Colonic mucosa (tissue), 4 donors: ENCODE measurements around the gene TMEM174. TPM values are rescaled to one million over a fixed set of nuclear protein-coding genes. Genes with fewer than 3 reads are reported as not detected.

Source experiments
- DNase-seq: peaks from one replicate; pipeline ENCODE4 v3.0.0-alpha.2; 2020
- H3K27ac ChIP-seq: fragments of 200-600 bp; one replicate; pipeline ENCODE4 v1.8.0; 2021
- H3K27me3 ChIP-seq: fragments of 200-600 bp; one replicate; pipeline ENCODE4 v1.8.0; 2021
- H3K36me3 ChIP-seq: fragments of 200-600 bp; one replicate; pipeline ENCODE4 v1.8.0; 2021
- H3K4me1 ChIP-seq: fragments of 200-600 bp; one replicate; pipeline ENCODE4 v1.8.0; 2021; ENCODE audit warnings: mild to moderate bottlenecking
- H3K4me3 ChIP-seq: fragments of 200-600 bp; one replicate; pipeline ENCODE4 v1.8.0; 2021
- H3K9ac ChIP-seq, 2 donors: one replicate each; pipeline ENCODE4 v1.7.0; 2013; ENCODE audit warnings: control low read depth in 2 of 2, low read depth in 2 of 2, low read length in 2 of 2
- H3K9me3 ChIP-seq: fragments of 200-600 bp; one replicate; pipeline ENCODE4 v1.8.0; 2021
- intact Hi-C: fragments of 100-400 bp; cut with DNase I; formaldehyde crosslinking; loops from one replicate; pipeline ENCODE4 v1.14.1; 2022
- total RNA-seq, 2 donors: library from RNA; stranded (reverse); fragmentation: NEBNext Ultra II Directional in 1 of 2; extraction: Animal tissue kit (Norgen Biotek cat#: 25700) in 1 of 2; gene quantifications; one replicate each; pipeline ENCODE4 v1.2.1, GENCODE V29; 2021
- TF ChIP-seq, protein P1 (sequence below): fragments of 200-600 bp; IDR thresholded peaks from one replicate; pipeline ENCODE4 v1.8.0; 2022; ENCODE audit warnings: antibody characterized with exemption, mild to moderate bottlenecking
- donor health status: healthy.
- donor health status: DM: no; HTN: no; CAD: no.
- donor health status: DM: no; HTN: no; CAD: no.

The TMEM174 gene, protein sequence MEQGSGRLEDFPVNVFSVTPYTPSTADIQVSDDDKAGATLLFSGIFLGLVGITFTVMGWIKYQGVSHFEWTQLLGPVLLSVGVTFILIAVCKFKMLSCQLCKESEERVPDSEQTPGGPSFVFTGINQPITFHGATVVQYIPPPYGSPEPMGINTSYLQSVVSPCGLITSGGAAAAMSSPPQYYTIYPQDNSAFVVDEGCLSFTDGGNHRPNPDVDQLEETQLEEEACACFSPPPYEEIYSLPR
- total RNA-seq, result not detected

DNA sequence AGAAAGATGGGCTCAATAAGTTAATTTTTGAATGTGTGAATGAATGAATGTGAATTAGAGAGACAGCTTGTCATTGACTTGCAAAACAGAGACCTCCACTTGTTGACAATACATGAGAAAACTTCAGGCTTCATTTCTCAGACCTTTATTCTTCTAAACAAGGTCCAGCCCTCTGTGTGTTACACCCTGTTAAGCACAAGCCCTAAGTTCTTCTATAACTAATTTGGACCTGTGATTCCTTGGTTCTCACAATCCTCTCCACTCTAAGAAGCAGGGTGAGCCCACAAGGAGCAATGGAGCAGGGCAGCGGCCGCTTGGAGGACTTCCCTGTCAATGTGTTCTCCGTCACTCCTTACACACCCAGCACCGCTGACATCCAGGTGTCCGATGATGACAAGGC, at the start of gene TMEM174:
TSS of gene TMEM174 (plus strand) at position 243 of the 400 bp plus-strand sequence. CDS start at position 294, 51 bp downstream.
- no peaks in the 10 kb centered on the region for H3K4me1 ChIP-seq
- no peak within 1 kb of the TSS for H3K4me3 ChIP-seq
- no peak for DNase-seq
- H3K9me3 ChIP-seq, result no peaks in the 10 kb centered on the region
- H3K27ac ChIP-seq, result no peak within 1 kb of the TSS
- intact Hi-C loops, result no loop called here
- TF ChIP-seq, protein P1, sequence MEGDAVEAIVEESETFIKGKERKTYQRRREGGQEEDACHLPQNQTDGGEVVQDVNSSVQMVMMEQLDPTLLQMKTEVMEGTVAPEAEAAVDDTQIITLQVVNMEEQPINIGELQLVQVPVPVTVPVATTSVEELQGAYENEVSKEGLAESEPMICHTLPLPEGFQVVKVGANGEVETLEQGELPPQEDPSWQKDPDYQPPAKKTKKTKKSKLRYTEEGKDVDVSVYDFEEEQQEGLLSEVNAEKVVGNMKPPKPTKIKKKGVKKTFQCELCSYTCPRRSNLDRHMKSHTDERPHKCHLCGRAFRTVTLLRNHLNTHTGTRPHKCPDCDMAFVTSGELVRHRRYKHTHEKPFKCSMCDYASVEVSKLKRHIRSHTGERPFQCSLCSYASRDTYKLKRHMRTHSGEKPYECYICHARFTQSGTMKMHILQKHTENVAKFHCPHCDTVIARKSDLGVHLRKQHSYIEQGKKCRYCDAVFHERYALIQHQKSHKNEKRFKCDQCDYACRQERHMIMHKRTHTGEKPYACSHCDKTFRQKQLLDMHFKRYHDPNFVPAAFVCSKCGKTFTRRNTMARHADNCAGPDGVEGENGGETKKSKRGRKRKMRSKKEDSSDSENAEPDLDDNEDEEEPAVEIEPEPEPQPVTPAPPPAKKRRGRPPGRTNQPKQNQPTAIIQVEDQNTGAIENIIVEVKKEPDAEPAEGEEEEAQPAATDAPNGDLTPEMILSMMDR, result no peak
- peaks cover 3% of the 10 kb centered on the region for H3K27me3 ChIP-seq
- H3K36me3 ChIP-seq, result no peaks in the 10 kb centered on the region
- no peak within 1 kb of the TSS for H3K9ac ChIP-seq

DNA sequence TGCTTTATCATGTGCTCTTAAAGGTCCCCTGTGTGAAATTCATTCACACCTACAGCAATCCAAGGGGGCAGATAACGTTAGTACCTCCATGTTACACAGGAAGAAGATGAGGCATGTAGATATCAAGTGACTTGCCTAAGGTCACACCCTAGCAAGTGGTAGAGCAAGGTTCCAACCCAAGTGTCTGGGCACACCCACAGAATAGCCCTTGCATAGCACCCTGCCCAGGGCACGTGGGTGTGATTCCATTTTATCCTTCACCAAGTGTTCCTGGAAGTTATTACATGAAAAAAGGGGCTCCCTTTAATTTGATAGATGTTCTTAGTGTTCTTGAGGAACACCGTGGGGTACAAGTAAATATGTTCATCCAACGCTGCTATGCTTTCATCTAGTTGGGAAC, 47.7 kb upstream of the TMEM174 start:
- peak; percentile 75 for DNase-seq

DNA sequence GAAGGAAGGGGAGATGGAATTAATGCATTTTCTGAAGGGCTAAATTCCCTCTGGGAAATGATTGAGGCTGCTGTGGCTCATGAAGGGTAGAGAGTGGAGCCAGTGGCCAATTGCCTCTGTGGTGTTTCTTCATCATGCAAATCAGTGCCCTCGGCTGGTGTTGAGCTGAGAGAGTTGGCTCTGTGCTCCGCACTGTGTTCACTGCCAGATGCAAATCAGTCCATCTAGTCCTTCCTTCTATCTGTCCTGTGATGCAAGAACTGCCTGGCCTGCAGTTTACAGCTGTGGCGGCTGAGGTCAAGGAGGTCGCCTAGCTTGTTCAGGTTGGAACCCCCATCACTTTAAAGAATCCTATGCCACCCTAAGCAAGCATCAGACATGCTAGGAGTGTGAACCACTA, 46.6 kb upstream of the TMEM174 start:
- Histone ChIP-seq H3K9ac (peak overlapping the region in 1 of 2 donors; percentile 13), H3K27ac (no peak overlapping the region), H3K4me1 (peaks cover 5% of the 10 kb centered on the region), H3K27me3 (no peaks in the 10 kb centered on the region), H3K9me3 (no peaks in the 10 kb centered on the region), H3K4me3 (no peak overlapping the region), H3K36me3 (no peaks in the 10 kb centered on the region)
- TF ChIP-seq, protein P1, result no peak
- DNase-seq, result no peak
- intact Hi-C loops, result no loop called here

More for the DNA sequence above, 47.7 kb upstream of the TMEM174 start:
- Histone ChIP-seq H3K4me1 (peaks cover 5% of the 10 kb centered on the region), H3K9ac (no peak overlapping the region), H3K9me3 (no peaks in the 10 kb centered on the region), H3K27me3 (no peaks in the 10 kb centered on the region), H3K27ac (peak overlapping the region; percentile 11), H3K4me3 (no peak overlapping the region), H3K36me3 (no peaks in the 10 kb centered on the region)
- intact Hi-C loops, result no loop called here
- TF ChIP-seq, protein P1, result no peak

DNA sequence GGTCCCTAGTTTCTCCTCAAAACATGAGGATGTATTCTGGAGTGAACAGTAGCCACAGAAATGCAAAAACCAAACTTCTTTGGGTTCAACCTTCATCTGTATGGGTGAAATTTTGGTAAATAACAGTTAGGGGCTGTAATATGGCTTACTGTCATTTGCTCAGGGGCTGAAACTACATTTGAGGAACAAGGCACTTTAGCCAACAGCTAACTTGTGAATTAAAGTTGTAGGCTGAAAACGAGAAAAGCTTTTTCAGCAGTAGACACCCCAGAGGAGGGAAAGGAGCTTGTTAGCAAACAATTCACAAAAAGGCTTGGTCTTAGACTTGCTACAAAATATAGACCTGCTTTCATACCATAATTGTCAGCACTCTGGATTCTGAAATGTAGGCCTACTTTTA, 46.0 kb upstream of the TMEM174 start:
- H3K9ac ChIP-seq, result peak overlapping the region in 1 of 2 donors; percentile 13
- H3K4me1 ChIP-seq, result peaks cover 5% of the 10 kb centered on the region
- no peak overlapping the region for H3K4me3 ChIP-seq
- H3K9me3 ChIP-seq, result no peaks in the 10 kb centered on the region
- DNase-seq, result no peak
- TF ChIP-seq, protein P1, result no peak
- no peaks in the 10 kb centered on the region for H3K27me3 ChIP-seq
- H3K36me3 ChIP-seq, result no peaks in the 10 kb centered on the region
- no peak overlapping the region for H3K27ac ChIP-seq
- intact Hi-C loops, result no loop called here

DNA sequence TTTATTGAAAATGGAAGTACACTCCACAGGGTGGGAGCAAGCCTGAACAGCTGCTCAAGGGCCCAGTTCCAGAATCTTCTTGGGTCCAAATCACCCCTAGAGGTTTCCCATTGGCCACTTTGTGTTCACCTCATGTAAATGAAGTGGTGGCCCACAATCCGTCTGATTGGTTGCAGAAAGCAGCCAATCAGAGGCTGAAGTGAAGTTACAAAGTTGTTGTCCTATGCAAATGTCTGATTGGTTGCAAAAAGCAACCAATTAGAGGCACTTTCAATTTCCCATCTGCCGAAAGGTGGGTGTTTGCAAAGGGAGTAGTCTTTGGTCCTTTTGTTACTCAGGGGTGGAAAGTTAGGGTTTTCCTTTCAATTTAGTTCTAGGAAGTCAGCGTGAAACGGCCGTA, 43.9 kb upstream of the TMEM174 start:
- Histone ChIP-seq H3K9ac (no peak overlapping the region), H3K36me3 (no peaks in the 10 kb centered on the region), H3K27me3 (no peaks in the 10 kb centered on the region), H3K27ac (peak overlapping the region; percentile 30), H3K4me3 (no peak overlapping the region), H3K4me1 (peaks cover 5% of the 10 kb centered on the region), H3K9me3 (no peaks in the 10 kb centered on the region)
- intact Hi-C loops, result no loop called here
- DNase-seq, result peak; percentile 37
- TF ChIP-seq, protein P1, result no peak
